ENCODE data around the gene PPP2R3A.

DNA sequence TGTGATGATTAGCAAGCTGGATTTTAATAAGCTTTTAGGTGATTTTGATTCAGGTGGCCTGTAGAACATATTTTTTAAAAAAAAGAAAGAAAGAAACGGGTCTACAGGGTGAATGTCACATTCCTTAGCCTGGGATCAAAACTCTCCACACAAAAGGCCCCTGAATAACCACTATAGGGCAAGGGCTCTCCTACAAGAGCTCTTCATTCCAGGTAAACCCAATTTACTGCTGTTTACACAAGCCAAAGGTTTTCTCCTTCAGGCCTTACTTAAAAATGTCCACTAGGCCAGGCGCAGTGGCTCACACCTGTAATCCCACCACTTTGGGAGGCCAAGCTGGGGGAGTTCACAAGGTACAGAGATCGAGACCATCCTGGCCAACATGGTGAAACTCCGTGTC lies 222.3 kb downstream of the PPP2R3A start:
- TF ChIP-seq POLR2A (IDR thresholded peaks at IDR 0.05), result no peak
- TF ChIP-seq, protein P1, sequence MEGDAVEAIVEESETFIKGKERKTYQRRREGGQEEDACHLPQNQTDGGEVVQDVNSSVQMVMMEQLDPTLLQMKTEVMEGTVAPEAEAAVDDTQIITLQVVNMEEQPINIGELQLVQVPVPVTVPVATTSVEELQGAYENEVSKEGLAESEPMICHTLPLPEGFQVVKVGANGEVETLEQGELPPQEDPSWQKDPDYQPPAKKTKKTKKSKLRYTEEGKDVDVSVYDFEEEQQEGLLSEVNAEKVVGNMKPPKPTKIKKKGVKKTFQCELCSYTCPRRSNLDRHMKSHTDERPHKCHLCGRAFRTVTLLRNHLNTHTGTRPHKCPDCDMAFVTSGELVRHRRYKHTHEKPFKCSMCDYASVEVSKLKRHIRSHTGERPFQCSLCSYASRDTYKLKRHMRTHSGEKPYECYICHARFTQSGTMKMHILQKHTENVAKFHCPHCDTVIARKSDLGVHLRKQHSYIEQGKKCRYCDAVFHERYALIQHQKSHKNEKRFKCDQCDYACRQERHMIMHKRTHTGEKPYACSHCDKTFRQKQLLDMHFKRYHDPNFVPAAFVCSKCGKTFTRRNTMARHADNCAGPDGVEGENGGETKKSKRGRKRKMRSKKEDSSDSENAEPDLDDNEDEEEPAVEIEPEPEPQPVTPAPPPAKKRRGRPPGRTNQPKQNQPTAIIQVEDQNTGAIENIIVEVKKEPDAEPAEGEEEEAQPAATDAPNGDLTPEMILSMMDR (IDR thresholded peaks at IDR 0.05), result no peak
